NCI-H524 (cell line): ENCODE measurements around the gene NEK10.

Experiments
- DNase-seq, 2 experiments: peaks; one replicate each; lab custom pipeline; 2025; lab: John Stamatoyannopoulos, UW

Gene NEK10

DNA sequence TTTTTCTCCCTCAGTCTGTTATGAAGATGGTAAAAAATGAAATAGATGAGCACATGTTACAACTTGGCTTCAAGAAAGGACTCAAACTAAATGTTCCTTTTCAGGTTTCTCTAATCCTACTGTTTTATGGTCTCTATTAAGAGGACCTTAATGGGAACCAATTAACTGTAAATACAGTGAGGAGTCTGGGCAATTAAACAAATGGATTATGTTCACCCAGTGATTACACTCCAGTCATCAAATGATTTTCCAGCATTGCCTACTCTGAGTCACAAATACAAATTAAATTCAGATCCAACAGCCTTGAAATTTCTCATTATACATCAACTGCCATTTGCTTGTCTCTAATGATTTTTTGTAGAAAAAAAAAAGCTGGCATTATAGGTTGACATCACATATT, 129.2 kb downstream of the NEK10 start:
- DNase-seq, result no peak

DNA sequence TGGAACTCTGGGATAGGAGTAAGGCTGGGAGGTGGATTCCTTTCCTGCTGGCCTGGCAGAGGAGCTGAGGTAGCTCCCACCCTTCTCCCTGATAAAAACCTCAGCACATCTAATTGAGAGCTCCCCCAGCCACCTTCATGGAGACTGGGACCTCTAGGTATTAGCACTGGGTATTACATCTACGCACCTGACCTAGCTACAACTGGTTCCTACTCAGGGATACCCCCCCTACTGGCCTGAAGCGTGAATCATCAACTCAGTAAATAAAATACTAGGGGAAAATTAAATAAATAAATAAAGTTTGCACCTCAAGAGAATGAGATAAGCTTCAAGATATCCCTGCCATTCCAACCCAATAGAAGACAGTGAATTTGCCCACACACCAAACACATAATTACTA, 140.4 kb downstream of the NEK10 start:
- no peak for DNase-seq

DNA sequence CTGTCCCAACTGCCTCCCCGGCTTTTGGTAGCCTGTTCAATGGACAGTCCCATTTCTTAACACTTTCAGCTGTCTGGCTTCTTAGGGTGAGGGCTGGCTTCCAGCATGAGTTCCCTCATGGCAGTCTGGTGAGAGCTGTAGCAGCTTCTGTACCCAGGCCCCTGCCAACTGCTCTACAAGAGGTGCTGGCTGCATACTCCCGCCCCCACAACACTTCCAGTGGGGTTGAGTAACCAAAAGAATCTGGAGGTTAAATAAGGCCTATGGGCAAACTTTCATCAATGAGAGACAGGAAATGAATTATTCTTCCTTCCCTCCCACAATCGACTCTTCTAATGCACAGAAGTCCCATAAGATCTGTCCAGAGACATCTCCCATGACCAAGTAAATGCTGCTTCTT, 145.0 kb downstream of the NEK10 start:
- DNase-seq, result no peak

DNA sequence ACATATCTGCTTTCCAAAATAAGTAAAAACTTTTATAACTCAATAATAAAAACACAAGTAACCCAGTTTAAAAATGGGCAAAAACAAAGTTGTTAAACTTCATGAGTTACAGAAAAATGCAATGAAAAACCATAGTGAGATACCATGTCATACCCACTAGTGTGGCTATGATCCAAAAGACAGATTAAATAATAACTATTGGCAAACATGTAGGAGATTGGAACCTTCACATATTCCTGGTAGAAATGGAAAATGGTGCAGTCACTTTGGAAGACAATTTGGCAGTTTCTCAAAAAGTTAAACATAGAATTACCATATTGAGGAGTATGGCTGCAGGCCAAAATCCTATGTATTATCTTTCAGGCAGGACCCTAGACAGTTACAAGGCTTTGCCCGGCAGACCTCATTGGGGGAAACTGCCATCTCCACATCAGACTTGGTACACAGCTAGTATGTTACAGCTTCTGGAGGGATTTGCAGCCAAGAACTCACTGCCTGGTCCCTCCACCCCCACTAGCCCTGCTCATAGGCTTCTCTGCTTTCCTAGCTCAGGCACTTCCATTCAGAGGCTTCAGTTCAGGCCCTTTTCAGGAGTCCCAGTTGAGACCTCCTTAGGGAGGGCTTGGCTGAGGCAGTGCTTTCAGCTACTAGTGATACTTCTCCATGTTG, 147.8 kb downstream of the NEK10 start:
- DNase-seq, result no peak

DNA sequence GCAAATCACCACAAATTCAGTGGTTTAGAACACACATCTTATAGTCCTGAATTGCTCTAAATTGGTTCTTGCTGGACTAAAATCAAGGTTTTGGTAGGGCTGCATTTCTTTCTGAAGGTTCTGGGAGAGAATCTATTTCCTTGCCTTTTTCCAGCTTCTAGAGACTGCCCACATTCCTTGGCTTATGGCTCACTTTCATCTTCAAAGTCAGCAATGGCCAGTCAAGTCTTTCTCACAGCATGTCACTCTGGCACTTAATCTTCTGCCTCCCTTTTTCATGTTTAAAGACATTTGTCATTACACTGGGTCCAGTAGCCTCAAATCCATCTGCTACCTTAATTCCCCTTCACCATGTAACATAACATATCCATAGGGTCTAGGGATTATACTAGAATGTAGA, 149.0 kb downstream of the NEK10 start:
- no peak for DNase-seq

DNA sequence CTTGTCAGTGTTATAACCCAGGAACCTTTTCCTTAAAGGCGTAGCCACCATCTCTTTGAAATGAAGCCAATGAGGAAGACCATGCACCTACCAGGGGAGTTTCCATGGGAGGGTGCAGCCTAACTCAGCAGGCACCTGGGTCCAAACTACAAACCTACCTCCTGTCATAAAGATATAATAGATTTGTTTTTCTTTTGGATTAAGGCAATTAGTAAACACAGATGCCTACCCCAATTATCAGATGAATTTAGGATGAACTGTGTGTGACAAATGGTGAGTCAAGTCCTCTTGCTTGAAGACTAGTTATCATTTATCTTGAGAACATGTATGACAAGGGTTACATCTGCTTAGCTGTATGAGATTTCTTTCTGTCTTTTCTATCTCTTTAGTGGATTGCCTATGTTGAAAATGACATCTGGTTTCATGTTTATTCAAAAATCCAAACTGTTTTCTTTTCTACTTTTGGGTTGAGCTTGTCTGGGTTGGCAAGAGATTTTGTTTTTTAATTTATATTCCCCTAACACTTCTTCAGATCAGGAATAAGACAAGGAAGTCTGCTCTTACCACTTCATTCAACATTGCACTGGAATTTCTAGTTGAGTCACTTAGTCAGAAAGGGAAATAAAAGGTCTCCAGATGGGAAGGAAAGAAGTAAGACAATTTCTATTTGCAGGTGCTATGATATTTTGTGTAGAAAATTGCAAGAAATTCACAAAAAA, 149.9 kb downstream of the NEK10 start:
- DNase-seq, result no peak

DNA sequence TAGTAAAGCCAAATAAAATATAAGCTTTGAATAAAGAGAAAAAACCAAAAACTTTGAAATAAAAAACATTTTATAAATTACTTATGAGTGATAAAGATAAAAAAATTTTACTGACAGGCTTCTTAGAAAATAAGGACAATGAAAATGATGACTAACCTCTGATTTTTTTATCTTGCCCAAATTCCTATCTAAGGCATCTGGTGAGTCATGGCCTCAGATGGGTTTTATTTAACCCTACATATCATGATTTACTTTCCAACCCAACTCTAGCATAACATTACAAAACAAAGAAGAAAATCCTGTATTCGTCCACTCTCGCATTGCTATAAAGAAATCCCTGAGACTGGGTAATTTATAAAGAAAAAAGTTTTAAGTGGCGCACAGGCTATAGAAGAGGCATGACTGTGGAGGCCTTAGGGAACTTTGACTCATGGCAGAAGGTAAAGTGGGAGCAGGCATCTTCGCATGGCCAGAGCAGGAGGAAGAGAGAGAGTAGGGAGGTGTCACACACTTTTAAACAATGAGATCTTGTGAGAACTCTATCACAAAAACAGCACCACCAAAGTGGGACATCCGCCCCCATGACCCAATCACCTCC, 152.1 kb downstream of the NEK10 start:
- DNase-seq, result no peak

DNA sequence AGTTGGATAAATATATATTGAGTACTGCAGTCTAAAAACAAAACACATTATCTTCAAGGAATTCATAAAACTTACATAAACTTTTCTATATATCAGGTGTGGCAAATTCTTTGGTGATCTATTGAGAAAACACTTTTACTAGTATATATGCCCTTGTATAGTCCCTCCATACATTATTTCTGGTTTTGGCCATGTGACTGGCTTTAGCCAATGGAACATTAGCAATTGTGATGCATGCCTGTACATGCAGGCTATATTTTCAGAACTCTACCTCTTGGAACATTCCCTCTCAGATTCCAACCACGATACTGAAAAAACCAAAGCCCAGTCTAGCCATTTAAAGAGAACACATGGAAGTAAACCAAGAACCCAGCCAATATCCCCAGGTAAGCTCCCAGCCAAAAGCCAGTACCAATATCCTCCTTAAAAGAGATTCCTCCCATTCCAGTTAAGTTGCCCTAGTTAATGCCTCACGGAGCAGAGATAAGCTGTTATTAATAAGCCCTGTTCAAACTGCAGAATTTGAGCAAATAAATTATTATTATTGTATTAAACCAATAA, 152.8 kb downstream of the NEK10 start:
- DNase-seq, result no peak

DNA sequence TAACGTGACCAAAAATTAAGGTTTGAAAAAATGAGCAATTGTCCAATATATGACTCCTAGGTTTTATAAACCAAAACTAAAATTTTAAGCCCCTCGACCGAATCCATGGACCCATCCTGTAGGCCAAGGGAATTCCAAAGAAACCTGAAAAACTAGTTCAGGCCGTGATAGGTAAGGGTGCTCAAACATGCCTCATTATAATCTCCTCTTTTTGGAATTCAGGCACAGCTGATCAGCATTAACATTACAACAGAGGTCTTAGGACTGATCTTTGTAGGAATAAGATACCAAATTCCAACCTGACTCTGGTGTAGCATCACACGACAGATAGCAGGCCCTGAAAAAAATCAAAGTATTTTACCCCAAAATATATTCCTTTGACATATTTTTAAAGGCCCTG, 155.7 kb downstream of the NEK10 start:
- no peak for DNase-seq

DNA sequence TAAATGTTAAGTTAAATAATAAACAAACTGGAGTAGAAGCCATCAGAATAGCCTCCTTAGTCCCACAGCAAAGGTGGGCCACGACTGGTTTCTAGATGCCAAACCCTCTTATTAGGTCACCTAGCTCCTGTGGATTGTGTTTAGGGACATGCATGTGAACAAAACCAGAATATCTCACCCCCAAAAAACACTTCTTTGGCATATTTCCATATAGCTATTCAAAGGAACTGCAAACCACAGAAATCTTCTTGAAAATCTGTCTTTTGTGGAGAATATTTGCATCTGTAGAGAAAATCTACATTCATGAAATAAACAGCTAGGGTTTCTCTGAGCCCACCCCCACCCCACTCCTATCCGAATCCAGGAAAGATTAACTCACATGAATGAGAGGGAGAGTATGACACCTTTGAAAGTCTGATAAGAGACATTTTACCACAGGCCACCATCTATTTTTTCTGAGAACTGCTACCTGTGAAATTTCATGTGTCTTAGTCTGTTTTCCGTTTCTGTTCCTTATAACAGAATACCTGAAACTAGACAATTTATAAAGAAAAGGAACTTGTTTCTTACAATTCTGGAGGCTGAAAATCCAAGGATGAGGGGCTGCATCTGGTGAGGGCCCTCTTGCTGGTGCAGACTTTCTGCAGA, 159.4 kb downstream of the NEK10 start:
- DNase-seq, result no peak

DNA sequence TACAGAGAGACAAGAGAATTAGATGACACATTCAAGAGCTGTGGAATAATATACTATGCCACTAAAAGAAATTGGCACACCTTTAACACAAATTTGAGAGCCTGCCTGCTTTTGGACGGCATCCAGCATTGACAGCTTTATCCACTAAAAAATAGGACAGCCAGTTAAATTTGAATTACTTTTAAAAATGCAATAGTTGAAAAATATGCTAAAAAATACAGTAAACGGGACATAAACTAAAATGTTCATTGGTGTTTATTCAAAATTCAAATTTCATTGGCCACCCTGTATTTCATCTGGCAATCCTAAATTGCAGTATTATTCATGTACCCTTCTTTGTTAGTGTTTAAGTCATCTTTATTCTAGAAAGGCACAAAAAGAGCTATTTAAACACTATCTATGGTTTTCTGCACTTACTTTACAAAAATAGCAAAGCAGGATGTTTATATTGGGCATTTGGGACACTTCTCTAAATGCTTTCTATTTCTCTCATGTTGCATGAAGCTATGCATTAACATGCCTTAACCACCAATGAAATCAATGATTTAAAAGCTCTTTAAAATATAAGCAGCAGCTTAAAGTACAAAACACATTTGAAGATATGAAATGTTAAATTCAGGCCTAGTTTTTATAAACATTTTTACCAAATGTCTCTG, 160.1 kb downstream of the NEK10 start:
- DNase-seq, result no peak

DNA sequence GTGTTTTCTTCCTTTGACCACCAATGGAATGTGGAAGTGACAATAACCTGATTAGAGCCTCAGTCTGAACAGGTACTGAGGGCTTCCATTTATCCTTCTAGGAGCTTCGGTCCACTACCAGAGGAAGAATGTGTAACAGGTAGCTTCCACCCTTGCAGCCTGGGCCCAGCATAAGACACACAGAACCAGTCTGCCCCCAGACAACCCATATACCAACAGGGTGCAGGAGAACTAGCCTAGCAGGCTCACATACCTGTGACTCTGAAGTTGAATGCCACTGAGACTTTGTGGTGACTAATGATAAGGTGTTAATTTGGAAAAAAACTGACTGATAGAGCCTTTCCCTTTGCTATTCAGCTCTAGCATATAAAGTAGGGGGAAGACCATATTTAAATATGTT, 166.2 kb downstream of the NEK10 start:
- DNase-seq, result no peak

DNA sequence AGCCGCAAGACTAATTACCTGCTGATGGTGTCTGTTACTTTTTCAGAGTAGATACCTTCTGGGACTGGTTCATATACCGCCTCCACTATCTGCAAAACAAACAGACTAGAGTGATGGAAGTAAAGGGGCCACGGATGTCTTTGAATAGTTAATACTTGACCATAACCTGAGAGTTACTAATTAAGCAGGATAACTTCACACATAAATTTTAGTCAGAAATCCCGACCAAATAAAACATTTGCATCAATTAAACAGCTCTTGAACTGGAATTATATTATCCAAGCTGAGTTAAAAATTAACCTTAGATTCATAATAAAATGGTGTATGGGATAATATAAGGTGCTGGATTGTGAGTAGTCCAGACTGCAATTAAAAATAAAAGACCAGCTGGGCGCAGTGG, 167.7 kb downstream of the NEK10 start:
- no peak for DNase-seq

DNA sequence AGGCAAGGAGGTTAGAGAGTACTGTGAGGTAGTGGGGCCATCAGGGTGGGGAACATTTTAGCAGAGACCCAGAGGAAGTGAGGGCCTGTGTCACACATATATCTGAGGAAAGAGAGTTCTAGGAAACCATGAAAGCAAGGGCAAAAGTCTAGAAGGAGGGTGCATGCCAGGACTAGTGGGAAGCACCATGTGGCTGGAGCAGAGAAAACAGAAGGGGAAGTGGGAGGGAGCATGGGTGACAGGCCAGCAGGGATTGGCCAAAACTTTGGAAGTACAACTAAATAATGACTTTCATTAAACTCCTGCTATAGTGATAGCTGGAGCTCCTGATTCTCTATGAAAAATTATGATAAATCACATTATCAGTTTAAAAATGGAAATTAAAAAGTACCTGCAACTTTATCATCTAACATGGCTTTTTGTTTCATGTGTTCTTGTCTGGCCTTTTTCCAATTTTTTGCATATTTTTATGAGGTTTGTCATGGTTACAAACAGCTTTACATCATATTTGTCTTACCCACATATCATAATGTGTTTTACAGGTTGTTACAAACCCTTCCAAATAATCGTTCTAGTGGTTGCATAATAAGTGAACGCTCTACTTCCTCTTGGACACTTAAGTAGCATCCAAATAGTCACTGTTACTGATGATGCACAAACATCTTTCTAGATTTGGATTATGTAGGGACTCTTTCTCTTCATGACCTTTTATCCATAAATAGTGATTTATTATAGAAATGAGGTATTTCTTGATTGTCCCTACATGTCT, 168.3 kb downstream of the NEK10 start:
- DNase-seq, result no peak

DNA sequence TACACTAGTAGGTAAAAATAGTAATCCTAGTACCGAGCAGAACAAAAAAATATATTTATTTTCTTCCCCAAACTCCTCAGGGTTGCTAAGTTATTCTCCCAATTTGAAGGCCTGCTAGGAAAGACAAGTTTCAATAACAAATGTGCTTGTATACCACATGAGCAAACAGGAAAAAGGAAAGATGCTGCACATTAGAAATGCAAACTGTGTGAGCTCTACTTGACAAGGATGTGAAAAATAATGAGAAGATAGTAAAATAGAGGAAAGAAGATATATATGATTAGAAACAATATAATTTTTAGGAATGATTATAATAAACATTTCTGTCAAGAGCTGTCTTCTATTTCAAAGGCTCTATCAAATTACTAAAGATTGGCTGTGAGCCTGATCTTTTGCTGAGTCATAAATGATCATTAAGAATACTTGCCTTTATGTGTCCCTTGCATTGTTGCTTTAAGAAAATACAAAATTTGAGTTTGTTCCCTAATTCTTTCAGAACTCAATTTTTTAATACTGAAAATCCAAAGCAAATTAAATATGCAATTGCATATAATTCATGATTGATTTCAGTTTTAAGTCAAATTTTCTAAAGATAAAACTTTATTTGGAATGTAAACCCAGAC, 174.2 kb downstream of the NEK10 start:
- peak in 1 of 2 experiments; percentile 6 for DNase-seq

DNA sequence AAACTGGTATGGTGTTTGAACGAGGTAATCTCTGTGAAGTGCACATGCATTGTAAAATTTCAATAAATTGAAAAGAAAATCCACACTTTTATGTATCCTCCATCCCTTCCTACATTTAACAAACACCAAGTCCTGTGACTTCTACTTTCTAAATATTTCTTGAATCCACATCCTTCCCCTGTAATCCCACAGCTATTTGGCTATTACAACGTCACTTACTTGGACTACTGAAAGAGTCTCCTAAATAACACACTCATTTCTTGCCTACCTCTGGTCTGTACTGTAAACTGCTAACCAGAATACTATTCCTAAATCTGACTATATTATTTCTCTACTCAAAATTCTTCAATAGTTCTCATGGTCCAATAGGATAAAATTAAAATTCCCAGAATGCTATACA, 176.1 kb downstream of the NEK10 start:
- no peak for DNase-seq

DNA sequence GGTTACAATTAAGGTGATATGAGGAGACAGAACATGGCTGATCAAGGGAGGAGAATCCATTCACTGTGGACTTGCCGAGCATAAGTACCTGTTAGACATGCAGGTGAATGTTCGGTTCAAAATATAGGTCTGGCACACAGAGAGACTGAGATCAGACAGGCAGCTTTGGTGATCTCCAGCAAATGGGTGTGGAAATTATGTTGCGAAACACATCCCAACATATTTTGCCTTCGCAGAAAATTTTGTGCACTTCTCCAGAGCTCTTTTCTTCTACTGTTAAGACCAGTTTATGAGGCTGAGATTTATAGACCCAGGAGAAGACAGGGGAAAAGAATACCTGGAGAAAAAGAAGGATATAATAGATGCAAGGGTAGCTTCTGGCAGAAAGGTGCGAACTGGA, 183.2 kb downstream of the NEK10 start:
- DNase-seq, result no peak

DNA sequence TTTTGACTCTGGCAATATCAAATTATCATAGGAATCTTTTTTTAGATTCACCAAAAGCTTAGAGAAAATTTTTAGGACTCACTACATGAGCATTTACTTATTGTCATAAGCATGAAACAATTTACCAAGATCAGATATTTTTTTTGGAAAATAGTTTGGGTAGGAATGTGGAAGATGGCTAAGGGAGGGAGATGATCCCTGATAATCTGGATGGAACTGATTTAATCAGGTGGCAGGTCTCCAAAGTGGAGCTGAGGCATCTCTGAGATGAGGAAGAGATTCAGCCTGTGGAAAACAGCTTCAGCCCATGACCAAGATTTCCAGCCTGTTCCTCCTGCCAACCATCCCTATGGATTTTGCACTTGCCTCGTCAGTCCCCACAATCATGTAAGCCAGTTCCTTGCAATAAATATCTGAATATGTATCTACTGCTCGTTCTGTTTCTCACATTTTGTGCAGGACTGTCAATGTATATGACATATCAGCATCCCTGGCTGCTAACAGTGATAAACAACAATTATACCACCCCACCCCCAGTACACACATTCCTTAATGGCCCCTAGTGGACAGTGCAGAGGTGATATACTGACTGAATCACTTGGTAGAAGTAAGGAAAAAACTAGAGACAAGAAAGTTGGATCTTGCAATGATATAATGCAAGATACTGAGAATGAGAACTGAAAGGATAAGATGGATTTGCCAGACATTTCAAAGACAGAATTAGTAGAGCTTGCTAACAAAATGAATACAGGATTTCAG, 183.8 kb downstream of the NEK10 start:
- no peak for DNase-seq

DNA sequence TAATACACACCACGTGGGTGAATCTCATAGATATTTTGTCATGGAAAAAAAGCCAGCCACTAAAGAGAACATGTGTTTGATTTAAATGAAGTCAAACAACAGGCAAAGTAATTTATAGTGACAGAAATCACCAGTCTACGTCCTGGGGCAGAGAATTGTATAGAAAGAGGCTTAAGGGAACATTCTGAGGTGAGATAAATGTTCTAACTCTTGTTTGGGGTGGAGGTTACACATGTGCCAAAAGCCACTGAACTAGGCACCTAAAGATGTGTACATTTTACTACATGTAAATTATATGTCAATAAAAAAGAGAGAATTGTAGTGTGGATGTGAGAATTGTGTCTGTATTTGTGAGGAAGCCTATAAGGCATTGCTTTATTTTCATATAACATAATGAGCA, 184.9 kb downstream of the NEK10 start:
- DNase-seq, result no peak

DNA sequence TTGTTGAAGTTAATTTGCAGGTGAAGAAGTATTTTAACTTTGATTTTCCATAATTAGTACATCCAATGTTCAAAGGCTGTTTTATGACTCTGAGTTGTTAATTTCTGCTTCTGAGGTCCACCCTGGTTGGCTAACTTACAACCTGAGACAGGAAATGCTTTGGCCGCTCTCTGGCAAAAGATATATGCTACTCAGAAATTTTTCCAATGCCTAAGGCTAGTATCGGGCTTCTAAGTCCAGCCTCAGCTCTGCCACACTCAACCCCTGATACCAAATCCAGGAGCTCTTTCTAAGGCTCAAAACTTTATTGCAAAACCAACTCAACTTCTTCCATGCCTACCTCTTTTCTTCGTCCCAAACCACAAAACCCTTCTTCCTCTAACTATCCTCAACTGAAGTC, 192.9 kb downstream of the NEK10 start:
- no peak for DNase-seq
